ENCODE data around the gene KIF26B.
"Not testable (repeated sequence)": the region's sequence is repeated elsewhere in the genome, so short reads cannot be mapped to it uniquely, and the experiment has no call there.

Gene KIF26B

GRCh38 chr1:245704341-245704740 lies 549.6 kb downstream of the KIF26B start:
- FAIRE-seq = no peak

GRCh38 chr1:245704765-245705164 lies 550.0 kb downstream of the KIF26B start:
- no peak for FAIRE-seq
- DNase-seq (ENCODE audit: insufficient read length, low spot score) = no peak

More at GRCh38 chr1:245704341-245704740, 549.6 kb downstream of the KIF26B start:
- no peak for DNase-seq (ENCODE audit: insufficient read length, low spot score)

- DNase-seq (ENCODE audit: insufficient read length, low spot score) (no peak), FAIRE-seq (no peak)
These were observed 553.2 kb downstream of the KIF26B start for GRCh38 chr1:245707941-245708340.

- no peak for FAIRE-seq
- no peak for DNase-seq (ENCODE audit: insufficient read length, low spot score)
These were observed 556.4 kb downstream of the KIF26B start for GRCh38 chr1:245710961-245711903.

- DNase-seq (ENCODE audit: insufficient read length, low spot score); FAIRE-seq: not testable (repeated sequence)
These were observed 559.2 kb downstream of the KIF26B start for GRCh38 chr1:245714027-245714426.

- DNase-seq (ENCODE audit: insufficient read length, low spot score) (no peak), FAIRE-seq (no peak)
These were observed 560.5 kb downstream of the KIF26B start for GRCh38 chr1:245715291-245715701.

GRCh38 chr1:245715970-245716369 lies 561.2 kb downstream of the KIF26B start:
- no peak for FAIRE-seq
- DNase-seq (ENCODE audit: insufficient read length, low spot score) = no peak

- FAIRE-seq (no peak), DNase-seq (ENCODE audit: insufficient read length, low spot score) (no peak)
These were observed 561.8 kb downstream of the KIF26B start for GRCh38 chr1:245716561-245716960.

GRCh38 chr1:245717611-245718010 lies 562.8 kb downstream of the KIF26B start:
- DNase-seq (ENCODE audit: insufficient read length, low spot score) (no peak), FAIRE-seq (no peak)

GRCh38 chr1:245718123-245718522 lies 563.3 kb downstream of the KIF26B start:
- DNase-seq (ENCODE audit: insufficient read length, low spot score) (no peak), FAIRE-seq (no peak)

- DNase-seq (ENCODE audit: insufficient read length, low spot score) (no peak), FAIRE-seq (no peak)
These were observed 564.2 kb downstream of the KIF26B start for GRCh38 chr1:245718951-245719350.

- DNase-seq (ENCODE audit: insufficient read length, low spot score) (no peak), FAIRE-seq (no peak)
These were observed 566.7 kb downstream of the KIF26B start for GRCh38 chr1:245721488-245721887.

GRCh38 chr1:245728035-245728434 lies 573.2 kb downstream of the KIF26B start:
- DNase-seq (ENCODE audit: insufficient read length, low spot score); FAIRE-seq: not testable (repeated sequence)

GRCh38 chr1:245730801-245731200 lies 576.0 kb downstream of the KIF26B start:
- DNase-seq (ENCODE audit: insufficient read length, low spot score) = no peak
- no peak for FAIRE-seq

- not testable (repeated sequence) for DNase-seq (ENCODE audit: insufficient read length, low spot score); FAIRE-seq
These were observed 585.6 kb downstream of the KIF26B start for GRCh38 chr1:245740336-245740735.

GRCh38 chr1:245742896-245743295 lies 588.1 kb downstream of the KIF26B start:
- FAIRE-seq (no peak), DNase-seq (ENCODE audit: insufficient read length, low spot score) (no peak)

- DNase-seq (ENCODE audit: insufficient read length, low spot score) = no peak
- FAIRE-seq = no peak
These were observed 593.5 kb downstream of the KIF26B start for GRCh38 chr1:245748240-245748639.

GRCh38 chr1:245748646-245749045 lies 593.9 kb downstream of the KIF26B start:
- no peak for FAIRE-seq
- DNase-seq (ENCODE audit: insufficient read length, low spot score) = no peak

GRCh38 chr1:245749053-245749452 lies 594.3 kb downstream of the KIF26B start:
- FAIRE-seq (no peak), DNase-seq (ENCODE audit: insufficient read length, low spot score) (no peak)

GRCh38 chr1:245750261-245750660 lies 595.5 kb downstream of the KIF26B start:
- FAIRE-seq (no peak), DNase-seq (ENCODE audit: insufficient read length, low spot score) (no peak)

- DNase-seq (ENCODE audit: insufficient read length, low spot score) (no peak), FAIRE-seq (no peak)
These were observed 596.3 kb downstream of the KIF26B start for GRCh38 chr1:245751116-245751515.

Measured in GM19239 (cell line).